NCI-H1436 treated with DMSO at 0.1 percent for 48 hours (cell line): ENCODE results near the gene TLR3.
"Not testable (repeated sequence)": the region's sequence is repeated elsewhere in the genome, so short reads cannot be mapped to it uniquely, and the experiment has no call there.

Experiments
- DNase-seq: peaks from one replicate; lab custom pipeline; 2025; lab: John Stamatoyannopoulos, UW

Gene TLR3

DNA sequence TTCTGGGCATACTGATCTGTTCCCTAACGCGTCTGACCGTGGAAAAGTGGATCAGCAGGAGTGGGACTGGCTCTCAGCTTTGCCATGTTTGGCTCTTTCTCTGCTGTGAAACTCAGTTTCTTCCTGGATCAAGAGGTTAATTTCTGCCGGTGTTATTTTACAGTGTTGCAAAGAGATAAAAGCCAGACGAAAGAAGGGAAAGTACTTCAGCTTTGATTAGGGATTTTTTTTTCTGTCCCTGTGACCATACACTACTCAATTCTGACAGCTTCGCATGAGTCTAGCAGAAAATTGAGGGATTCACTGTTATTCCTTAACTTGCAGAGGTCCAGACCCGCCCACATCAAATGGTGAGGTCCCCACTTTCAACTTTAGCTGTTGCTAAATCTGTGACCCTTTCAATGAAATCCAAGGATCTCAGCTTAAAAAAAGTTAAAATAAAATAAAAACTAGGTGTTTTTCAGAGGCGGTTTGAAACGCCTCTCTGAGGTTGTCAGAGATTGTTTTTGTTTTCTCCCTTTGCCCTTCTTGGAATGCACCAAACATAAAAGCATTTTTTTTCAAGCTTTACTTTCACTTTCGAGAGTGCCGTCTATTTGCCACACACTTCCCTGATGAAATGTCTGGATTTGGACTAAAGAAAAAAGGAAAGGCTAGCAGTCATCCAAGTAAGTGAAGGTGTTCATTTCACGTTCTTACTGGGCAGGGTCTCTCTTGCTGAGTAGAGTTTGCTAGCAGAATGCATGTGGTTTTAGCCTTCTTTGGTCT lies at the start of gene TLR3:
TLR3 (plus strand) TSS at position 576 of the 768 bp plus-strand sequence. CDS start 7,464 bp downstream, outside the sequence.
- no peak for DNase-seq

GRCh38 chr4:186019269-186019668 lies 49.7 kb upstream of the TLR3 start:
- no peak for DNase-seq

DNA sequence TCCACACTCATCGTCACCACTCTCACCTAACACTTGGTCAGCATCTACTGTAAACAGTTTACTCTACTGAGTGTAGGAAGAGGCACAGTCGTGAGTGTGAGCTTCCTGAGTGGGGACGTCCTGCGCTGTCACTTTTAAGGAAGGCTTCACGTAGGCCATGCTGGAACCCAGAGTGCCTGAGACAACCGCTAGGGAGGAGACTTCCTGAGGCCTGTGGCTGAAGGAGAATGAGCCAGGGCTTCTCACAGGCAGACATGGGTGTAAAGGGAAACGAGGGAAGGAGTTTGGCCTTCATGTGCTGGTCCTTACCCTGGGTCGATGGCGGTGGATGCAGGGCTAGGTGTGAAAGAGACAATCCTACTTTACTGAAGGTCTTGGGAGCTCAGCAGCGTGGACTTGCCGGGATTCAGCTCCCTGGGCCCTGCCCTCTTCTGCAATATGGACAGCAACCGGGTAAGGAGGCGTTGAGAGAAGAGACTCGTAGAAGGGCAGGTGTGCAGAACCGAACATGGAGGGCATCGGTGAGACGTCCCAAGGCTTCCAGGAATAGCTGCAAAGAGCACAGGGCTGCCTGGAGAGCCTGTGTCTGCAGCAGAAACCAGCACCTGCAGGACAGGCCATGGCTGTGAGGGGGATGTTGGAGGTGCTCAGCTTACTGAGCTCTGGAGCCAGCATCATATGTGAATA lies 48.7 kb upstream of the TLR3 start:
- DNase-seq, result no peak

DNA sequence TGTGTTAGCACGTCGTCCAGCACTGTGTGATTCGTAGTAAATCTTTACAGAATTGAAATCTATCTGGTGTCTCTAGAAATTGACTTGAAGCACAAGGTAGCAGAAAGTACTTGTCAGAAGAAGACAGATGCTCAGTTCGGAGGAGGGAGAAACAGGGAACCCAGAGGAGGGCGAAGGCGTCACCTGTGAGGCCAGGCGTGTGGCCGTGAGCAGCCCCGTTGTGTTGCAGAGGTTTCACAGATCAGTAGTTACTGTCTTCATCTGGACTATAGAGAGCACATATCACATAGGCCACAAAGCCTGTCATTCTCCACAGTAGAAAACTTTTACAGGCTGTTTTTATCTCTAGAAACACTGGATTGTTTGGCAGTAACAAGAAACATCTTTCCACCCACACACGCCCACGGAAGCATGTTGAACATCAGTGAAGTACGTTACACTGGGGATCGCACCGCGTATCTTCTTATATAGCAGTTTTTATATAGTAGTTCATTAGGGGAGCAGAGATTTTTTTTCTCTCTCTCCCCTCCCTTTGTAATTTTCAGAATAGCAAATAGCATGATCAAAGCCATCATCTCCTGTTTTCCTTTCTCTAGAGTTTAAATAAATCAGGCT lies 48.1 kb upstream of the TLR3 start:
- no peak for DNase-seq

GRCh38 chr4:186021461-186022167 lies 47.3 kb upstream of the TLR3 start:
- no peak for DNase-seq

DNA sequence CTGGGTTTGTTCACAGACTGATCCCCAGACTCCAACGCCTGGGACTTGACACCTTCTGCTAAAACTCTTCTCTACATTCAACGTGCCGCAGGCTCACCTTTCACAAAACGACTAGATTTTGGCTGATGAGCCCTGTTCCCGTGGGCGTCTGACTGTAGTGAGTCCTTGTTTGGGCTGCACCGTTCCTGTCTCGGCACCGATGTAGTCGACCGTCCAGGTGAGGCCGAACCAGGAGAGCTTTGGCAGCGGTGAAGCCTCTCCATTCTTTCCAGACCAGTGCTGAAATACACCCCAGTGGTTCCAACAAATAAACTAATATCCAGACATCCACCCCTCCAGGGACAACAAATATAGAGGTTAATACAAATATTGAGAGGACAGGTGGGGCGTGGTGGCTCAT lies 45.0 kb upstream of the TLR3 start:
- no peak for DNase-seq

DNA sequence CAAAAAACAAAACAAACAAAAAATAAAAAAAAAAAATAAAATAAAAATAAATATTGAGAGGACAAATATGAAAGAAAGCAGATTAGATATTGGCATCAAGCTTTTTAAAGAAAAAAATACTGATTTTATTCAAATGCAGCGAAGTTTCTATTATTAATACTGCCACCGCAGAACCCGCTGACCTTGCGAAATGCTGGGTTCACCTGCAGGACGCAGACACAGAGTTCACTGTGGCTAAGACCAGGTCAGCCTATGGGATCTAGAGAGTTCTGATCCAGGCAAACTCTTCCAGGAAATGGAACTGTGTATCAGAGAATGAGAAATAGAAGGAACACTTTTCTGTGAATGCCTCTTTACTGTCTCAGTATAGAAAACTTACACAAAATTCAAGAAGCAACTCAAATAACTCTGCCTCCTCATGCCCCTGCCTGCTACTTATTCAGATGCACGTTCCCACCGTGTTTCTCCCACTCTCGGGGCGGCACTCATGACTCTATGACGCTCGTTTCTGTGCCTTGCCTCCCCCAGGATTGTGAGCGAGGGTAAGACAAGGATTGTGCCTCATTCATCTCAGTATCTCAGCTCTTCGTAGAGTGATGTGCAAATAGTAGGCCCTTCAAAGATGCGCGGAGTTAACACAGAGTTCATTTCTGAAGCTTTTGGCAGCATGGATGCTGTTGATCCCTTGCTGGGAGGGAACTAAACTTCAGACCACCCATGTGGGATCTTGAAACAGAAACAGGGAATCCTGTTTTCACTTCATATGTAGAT lies 44.1 kb upstream of the TLR3 start:
- DNase-seq, result no peak

DNA sequence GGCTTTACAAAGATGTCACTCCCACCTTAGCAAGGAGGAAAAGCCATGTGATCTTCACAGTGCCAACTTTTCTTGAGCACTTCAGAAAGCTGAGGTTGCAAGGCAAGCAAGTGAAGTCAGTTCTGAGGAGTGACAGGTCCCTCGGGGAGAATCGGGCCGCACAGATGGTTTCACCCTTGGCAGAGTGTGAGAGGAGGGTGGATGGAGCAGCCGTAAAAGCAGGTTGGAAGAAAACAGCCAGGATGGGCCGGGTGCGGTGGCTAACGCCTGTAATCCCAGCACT lies 43.6 kb upstream of the TLR3 start:
- DNase-seq, result no peak

DNA sequence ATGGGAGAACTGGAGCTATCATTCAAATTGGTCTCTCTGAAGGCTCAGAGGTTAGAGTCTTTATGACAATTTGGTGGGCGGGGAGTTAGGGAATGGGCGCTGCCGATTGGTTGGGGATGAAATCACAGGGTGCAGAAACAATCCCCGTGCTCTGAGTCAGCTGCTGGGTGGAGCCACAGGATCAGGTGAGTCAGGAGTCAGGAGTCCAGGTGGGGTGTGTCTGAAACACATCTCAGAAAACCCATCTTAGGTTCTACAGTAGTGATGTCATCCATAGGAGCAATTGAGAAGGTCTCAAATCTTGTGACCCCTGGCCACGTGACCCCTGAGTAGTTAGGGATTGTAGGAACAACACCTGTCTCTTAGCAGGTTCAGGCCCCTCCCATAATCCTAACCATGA lies 41.6 kb upstream of the TLR3 start:
- DNase-seq, result no peak

DNA sequence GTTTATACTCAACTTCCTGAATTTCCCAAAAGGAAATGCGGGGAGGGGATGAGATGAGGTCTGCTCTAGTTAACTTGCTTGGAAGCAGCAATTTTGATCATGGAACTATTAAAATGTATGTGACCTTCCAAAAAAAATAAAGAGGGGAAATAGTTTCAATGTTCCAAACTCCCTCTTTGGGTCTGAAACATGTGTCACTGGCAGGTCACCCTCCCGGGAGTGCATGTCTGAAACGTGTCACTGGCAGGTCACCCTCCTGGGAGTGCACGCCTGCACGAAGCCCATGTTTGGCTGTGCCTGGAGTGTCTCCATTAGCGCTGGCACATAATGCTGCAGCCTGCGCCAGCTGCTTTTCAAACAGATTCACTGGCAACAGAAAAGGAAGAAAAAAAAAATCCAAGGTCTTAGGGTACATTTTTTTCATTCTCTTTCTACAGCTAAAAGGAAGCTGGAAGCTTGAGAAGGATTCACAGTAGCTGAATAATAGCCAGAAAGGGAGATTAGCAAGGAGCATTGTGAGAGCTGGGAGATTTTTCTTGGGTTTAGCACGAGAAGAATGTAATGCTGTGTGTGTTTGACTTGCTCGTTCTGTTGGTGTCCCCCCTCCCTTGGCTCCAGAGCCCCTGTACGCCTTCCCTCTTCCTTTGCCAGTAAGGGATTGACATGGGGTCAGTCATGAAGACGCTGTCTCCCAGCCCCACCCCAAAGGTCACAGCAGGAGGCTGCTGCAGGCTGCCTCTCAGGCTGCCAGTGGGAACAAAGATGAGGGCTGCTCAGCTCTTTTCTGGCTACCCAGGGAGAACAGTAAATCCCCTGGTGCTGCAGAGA lies 39.2 kb upstream of the TLR3 start:
- DNase-seq, result no peak

DNA sequence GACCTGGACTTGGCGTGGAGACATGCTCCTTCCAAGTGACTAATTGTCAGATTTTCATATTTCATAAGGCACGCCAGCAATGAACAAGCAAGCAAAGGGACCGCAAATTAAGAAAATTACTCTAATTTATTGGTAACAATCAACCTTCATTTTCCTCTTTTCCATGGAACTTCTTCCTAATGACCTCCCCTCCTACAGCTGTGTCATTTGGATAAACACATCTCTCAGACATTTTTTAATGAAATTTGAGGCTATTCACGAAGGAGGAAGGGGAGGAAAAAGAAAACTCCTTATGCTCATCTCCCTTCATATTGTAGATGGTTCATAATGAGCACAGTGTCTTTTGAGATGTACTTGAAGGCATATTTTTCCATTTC lies 38.6 kb upstream of the TLR3 start:
- DNase-seq, result no peak

GRCh38 chr4:186030795-186031194 lies 38.2 kb upstream of the TLR3 start:
- no peak for DNase-seq

DNA sequence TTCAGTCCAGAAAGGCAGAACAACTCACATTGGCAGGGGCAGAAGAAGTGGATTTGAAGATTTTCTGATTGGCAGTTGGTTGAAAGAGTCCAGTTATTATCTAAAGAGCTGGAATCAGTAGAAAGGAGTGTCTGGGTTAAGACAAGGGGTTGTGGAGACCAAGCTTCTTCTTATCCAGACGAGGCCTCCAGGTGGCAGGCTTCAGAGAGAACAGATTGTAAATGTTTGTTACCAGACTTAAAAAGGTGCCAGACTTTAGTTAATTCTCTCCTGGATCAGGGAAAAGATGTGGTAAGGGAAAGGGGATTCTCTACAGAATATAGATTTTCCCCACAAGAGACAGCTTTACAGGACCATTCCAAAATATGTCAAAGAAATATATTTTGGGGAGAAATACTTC lies 36.7 kb upstream of the TLR3 start:
- no peak for DNase-seq

GRCh38 chr4:186033027-186033426 lies 35.9 kb upstream of the TLR3 start:
- DNase-seq, result no peak

- not testable (repeated sequence) for DNase-seq
Measured at GRCh38 chr4:186034613-186035012, 34.3 kb upstream of the TLR3 start.

GRCh38 chr4:186036976-186037581 lies 31.9 kb upstream of the TLR3 start:
- no peak for DNase-seq

DNA sequence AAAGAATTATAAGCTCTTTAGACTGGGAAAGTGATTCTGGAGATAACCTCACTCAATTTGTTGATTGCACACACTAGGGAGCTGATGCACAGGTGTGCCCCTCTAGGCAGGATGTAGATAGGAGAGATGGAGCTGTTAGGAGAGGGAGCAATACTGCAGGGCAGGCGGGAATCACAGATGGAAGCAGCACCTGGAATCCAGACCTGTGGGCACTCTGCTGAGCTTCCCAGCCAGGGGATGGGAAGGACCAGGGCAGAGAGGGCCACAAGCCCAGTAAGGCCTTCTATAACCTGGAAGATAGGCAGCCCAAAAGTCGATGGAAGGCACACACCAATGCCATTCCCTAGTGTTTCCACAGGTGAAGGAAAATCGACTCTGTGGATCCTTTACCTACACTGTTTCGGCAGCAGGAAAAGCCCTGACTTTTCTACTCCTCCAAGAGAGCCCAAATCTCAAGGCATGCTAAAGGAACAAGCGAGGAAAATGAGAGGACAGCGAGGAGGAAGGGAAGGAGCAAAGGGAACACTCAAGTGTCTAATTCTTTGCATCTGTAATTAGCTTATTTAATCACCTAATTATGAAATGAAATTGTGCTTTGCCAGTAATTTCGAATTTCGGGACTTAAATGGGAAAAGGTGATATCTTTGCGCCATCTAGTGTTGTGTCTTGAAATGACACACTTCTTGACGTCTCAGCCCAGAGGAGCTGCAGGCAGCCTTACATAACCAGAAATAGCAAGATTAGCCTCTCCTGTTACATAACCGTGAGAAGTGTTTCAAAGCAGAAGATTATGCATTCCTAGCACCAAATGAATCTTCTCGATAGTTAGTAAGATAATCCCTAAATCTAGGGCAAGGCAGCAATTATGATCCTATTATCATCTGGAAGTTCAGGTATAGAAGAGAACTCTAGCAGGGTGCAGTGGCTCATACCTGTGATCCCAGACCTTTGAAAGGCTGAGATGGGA lies 31.0 kb upstream of the TLR3 start:
- DNase-seq, result no peak

- no peak for DNase-seq
Measured at GRCh38 chr4:186039697-186040096, 29.3 kb upstream of the TLR3 start.

DNA sequence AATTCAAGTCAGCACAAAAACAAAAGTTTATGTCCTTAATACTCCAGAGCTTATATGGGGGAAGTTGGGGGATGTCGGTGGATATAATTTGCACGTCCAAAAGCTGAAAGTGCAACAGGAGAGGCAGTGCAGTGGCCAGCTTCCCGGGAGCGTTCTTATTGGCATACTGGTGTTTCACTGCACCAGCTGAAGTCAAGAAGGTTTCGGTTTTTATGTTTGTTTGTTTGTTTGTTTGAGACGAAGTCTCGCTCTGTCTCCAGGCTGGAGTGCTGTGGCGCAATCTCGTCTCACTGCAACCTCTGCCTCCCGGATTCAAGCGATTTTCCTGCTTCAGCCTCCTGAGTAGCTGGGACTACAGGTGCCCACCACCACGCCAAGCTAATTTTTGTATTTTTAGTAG lies 28.6 kb upstream of the TLR3 start:
- DNase-seq, result no peak

DNA sequence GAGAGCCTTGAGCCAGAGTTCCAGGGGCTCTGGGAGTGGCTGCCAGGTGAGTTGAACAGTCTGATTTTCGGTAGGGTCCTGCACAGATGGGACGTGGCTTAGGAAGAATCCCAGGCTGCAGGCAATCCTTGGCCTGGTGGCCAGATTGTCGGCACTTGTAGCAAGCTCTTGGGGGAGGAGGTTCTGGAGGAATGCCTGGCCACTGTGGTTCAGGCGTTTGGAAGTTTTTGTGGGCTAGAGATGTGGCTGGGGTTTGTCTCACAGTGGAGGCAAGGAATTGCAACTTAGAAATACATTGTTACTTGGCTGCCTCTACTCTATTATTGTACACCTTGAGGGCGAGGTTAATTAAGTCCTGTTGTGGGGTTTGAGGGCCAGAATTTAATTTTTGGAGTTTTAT lies 21.5 kb upstream of the TLR3 start:
- DNase-seq, result not testable (repeated sequence)
